ENCODE results near the gene SYT7. TPM values are rescaled to one million over a fixed set of nuclear protein-coding genes. Genes with fewer than 3 reads are reported as not detected.

The SYT7 gene
- total RNA-seq, result 4.8 TPM
- long read RNA-seq, full-length matches to known transcripts, result 2 of 9 reads
- long read RNA-seq, partial matches to known transcripts, result 3 of 9 reads
- long read RNA-seq, other reads (novel, unspliced or antisense), result 4 of 9 reads

DNA sequence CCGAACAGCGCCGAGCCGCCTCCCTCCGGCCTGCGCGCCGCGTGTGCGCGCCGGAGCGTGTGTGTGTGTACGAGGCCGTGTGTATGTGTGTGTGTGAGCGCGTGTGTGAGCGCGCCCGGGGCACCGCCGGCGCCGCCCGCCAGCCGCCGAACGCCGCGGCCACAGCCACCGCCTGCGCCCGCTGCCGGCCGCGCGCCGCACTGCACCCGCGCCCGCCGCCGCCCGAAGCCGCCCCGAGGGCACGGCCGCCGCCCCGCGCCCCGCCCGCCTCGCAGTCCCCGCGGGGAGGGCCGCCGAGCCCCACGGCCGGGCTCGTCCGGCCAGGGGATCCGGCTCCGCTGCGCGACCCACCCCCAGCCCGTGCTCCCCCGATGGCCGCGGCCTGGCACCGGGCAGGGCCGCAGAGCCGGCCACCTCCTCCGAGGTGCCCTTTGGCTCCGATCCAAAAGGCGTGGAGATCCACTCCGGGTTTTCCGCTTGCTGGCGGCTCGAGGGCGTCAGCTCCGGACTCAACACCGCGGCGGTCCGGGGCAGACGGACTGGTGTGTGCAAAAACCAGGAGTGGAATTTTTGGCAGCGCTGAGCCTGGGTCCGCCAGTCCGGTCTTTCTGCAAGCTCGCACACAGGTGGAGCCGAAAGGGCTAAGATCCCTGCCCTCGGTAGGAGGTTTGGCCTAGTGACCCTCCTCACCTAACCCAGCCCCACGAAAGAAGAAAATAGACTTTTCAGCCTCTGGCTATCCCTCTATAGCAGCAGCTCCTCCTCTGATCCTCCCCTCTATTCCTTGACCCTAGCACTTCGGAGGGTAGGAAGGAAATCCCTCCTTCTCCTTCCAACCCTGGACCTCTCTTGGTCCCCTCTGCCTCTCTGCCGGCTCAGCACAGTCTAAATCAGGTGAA is at the start of gene SYT7:
SYT7 (minus strand) TSS at position 47 of the 899 bp plus-strand sequence. CDS start 256 bp downstream, outside the sequence.
- TF ChIP-seq CTCF (IDR thresholded peaks at IDR 0.05), result peak; percentile 10
- peak within 1 kb of the TSS; percentile 51 for H3K4me3 ChIP-seq
- H3K27me3 ChIP-seq, result peaks cover 18% of the 10 kb centered on the region
- no peaks in the 10 kb centered on the region for H3K9me3 ChIP-seq
- H3K27ac ChIP-seq, result peak within 1 kb of the TSS; percentile 76
- H3K4me1 ChIP-seq, result peaks cover 8% of the 10 kb centered on the region
- ATAC-seq (peak; percentile 92), DNase-seq (peak; percentile 97)
- intact Hi-C loops (cut with DNase I), result no loop called here
- H3K36me3 ChIP-seq, result no peaks in the 10 kb centered on the region

- Histone ChIP-seq H3K36me3 (no peaks in the 10 kb centered on the region), H3K4me1 (no peaks in the 10 kb centered on the region), H3K27me3 (no peaks in the 10 kb centered on the region), H3K27ac (no peak overlapping the region), H3K9me3 (no peaks in the 10 kb centered on the region), H3K4me3 (no peak overlapping the region)
- DNase-seq (no peak), ATAC-seq (no peak)
- no peak for TF ChIP-seq CTCF (IDR thresholded peaks at IDR 0.05)
- intact Hi-C loops (cut with DNase I), result loop anchor here (10.0 kb wide), 1 partner anchor 155 kb away; no protein-coding TSS in a partner anchor
Observed at GRCh38 chr11:61630089-61630488, 49.2 kb upstream of the SYT7 start.

DNA sequence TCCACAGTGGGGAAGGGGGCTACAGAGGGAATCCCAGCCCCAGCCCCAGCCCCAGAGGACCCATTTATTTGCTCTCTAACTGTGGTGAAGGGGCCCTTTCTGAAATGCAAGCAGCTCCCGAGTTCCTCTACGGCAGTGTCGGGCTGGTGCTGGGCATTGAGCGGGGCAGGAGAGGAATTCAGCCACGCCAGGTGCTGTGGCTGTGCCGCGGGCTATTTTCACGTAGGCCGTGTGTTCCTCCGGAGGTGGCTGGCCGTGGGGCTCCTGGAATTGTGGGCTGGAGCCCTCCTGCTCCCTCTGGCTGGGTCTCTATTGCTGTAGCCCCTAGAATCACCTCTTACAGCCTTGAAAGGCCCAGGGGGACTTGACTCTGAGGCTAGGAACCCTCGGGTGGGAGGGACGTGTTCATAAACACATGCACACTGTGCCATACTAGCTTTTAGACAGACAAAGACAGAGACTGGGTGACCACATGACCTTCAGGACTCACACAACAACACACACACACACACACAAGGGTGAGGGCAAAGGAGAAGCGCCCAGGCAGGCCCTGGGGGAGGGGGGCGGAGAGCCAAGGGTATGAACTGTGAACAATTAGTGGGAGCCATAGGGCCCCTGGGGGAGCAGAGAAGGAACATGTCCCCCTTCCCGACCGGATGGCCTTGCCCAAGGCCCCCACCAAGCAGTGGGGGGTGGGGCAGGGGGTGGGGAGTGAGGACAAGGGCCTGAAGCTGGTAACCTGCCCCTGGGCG is 48.4 kb upstream of the SYT7 start:
- no peak for TF ChIP-seq CTCF (IDR thresholded peaks at IDR 0.05)
- Histone ChIP-seq H3K9me3 (no peaks in the 10 kb centered on the region), H3K4me3 (no peak overlapping the region), H3K4me1 (no peaks in the 10 kb centered on the region), H3K27me3 (no peaks in the 10 kb centered on the region), H3K27ac (no peak overlapping the region), H3K36me3 (no peaks in the 10 kb centered on the region)
- DNase-seq, result no peak
- no peak for ATAC-seq
- intact Hi-C loops (cut with DNase I), result no loop called here

DNA sequence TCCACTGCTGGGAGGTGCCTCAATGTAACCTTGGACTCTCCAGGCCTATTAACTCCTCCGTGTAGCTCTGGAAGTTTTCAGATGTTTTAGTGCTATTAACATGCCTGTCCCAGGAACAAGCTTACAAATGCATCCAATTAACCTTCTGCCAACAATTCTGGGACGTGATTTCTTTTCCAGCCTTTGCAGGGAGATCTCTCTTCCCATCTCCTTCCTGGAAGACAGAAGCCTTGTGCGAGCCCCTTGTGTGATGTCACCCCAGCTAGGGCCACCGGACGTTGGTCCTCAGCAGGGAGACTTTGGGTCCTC is 47.7 kb upstream of the SYT7 start:
- Histone ChIP-seq H3K36me3 (no peaks in the 10 kb centered on the region), H3K4me3 (no peak overlapping the region), H3K27me3 (no peaks in the 10 kb centered on the region), H3K9me3 (no peaks in the 10 kb centered on the region), H3K4me1 (no peaks in the 10 kb centered on the region), H3K27ac (no peak overlapping the region)
- no peak for ATAC-seq
- intact Hi-C loops (cut with DNase I), result no loop called here
- TF ChIP-seq CTCF (IDR thresholded peaks at IDR 0.05), result no peak
- no peak for DNase-seq

DNA sequence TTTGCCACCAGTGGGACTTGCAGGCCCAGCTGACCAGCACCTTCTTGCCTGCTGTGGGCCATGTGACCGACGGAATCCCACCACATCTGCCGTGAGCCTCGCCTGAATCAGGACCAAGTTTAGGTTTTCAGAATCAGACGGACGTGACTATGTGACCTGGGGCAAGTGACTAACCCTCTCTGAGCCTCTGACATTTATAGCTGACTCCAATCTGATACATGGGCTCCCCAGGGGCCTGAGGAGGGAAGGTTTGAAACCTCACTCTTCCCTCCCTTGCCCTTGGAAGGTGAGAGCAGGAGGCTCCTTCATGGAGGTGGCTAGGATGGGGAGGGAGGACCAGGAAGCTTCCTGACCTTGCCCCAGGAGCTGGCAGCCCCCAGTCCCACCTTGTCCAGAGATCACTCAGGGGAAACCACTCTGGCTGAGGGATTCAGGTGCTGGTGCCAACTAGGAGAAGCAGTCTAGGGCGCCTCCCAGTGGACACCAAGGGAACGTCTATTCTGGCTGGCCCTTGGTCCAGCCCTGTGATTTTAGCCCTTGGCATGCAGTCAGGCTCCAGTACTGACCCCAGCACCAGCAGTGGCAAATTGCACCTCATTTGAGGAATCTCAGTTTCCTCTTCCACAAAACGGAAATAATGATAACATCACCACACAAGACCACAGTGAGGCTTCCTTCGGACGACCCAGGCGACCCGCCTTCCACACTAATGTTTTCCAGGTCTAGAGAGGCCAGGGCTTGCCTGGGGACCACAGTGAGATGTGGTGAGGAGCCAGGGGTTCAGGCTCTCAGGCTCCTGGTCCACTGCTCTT is 47.2 kb upstream of the SYT7 start:
- peak; percentile 75 for DNase-seq
- Histone ChIP-seq H3K4me3 (no peak overlapping the region), H3K27me3 (no peaks in the 10 kb centered on the region), H3K27ac (no peak overlapping the region), H3K4me1 (no peaks in the 10 kb centered on the region), H3K36me3 (no peaks in the 10 kb centered on the region), H3K9me3 (no peaks in the 10 kb centered on the region)
- intact Hi-C loops (cut with DNase I), result no loop called here
- peak; percentile 80 for TF ChIP-seq CTCF (IDR thresholded peaks at IDR 0.05)
- peak; percentile 86 for ATAC-seq
